Measurements from ENCODE around the gene MAPT.

DNA sequence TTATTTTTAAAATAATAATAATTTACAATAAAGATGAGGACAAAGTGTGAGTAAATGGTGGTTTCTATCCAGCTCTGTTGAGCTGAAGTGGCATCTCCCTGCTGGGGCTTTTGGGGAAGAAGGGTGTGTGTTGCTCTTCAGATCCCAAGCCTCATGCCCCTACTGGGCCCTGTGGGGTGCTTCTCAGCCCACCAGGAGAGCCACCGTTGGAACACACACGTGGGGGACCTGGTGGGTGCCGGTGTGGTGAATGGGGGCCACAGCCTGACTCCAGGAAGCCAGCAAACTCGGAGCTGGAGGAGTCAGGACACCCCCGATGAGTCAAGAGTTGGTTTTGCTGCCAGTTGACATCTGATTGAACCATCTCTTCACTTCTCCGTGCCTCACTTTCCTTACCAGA lies 66.9 kb downstream of the MAPT start:
- TF ChIP-seq, protein P1, sequence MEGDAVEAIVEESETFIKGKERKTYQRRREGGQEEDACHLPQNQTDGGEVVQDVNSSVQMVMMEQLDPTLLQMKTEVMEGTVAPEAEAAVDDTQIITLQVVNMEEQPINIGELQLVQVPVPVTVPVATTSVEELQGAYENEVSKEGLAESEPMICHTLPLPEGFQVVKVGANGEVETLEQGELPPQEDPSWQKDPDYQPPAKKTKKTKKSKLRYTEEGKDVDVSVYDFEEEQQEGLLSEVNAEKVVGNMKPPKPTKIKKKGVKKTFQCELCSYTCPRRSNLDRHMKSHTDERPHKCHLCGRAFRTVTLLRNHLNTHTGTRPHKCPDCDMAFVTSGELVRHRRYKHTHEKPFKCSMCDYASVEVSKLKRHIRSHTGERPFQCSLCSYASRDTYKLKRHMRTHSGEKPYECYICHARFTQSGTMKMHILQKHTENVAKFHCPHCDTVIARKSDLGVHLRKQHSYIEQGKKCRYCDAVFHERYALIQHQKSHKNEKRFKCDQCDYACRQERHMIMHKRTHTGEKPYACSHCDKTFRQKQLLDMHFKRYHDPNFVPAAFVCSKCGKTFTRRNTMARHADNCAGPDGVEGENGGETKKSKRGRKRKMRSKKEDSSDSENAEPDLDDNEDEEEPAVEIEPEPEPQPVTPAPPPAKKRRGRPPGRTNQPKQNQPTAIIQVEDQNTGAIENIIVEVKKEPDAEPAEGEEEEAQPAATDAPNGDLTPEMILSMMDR (IDR thresholded peaks at IDR 0.05; ENCODE audit: borderline replicate concordance, extremely low read depth, low read length, poor library complexity, severe bottlenecking): no peak
- TF ChIP-seq EZH2 (IDR thresholded peaks at IDR 0.05; ENCODE audit: borderline replicate concordance, low read depth, low read length, severe bottlenecking): no peak
